ENCODE results near the gene CAMTA1. TPM values are rescaled to one million over a fixed set of nuclear protein-coding genes. Genes with fewer than 3 reads are reported as not detected.

The CAMTA1 gene
- total RNA-seq, 1 donor from 2014 or later: 160 TPM

GRCh38 chr1:6962996-6963911, 178.0 kb downstream of the CAMTA1 start:
- Histone ChIP-seq H3K27ac (replicated peaks) (no peak overlapping the region), H3K4me1 (peaks cover 29% of the 10 kb centered on the region), H3K27me3 (ENCODE audit: low read depth) (peaks cover 49% of the 10 kb centered on the region), H3K36me3 (no peaks in the 10 kb centered on the region), H3K4me3 (peak overlapping the region; percentile 52), H3K9me3 (replicated peaks) (no peaks in the 10 kb centered on the region)
- peak; percentile 48 for DNase-seq
- no peak for TF ChIP-seq CTCF (IDR thresholded peaks at IDR 0.05; ENCODE audit: borderline replicate concordance)
- intact Hi-C loops (cut with micrococcal nuclease): no loop called here

- H3K36me3 ChIP-seq: no peaks in the 10 kb centered on the region
- H3K27me3 ChIP-seq (ENCODE audit: low read depth): peaks cover 56% of the 10 kb centered on the region
- no peak for DNase-seq
- no peak for TF ChIP-seq CTCF (IDR thresholded peaks at IDR 0.05; ENCODE audit: borderline replicate concordance)
- H3K4me3 ChIP-seq: no peak overlapping the region
- intact Hi-C loops (cut with micrococcal nuclease): no loop called here
- H3K27ac ChIP-seq (replicated peaks): no peak overlapping the region
- peaks cover 29% of the 10 kb centered on the region for H3K4me1 ChIP-seq
- no peaks in the 10 kb centered on the region for H3K9me3 ChIP-seq (replicated peaks)
Observed at GRCh38 chr1:6963912-6964307, 178.7 kb downstream of the CAMTA1 start.

- Histone ChIP-seq H3K4me3 (no peak overlapping the region), H3K27me3 (ENCODE audit: low read depth) (peaks cover 58% of the 10 kb centered on the region), H3K36me3 (no peaks in the 10 kb centered on the region), H3K9me3 (replicated peaks) (no peaks in the 10 kb centered on the region), H3K4me1 (peaks cover 22% of the 10 kb centered on the region), H3K27ac (replicated peaks) (no peak overlapping the region)
- no peak for TF ChIP-seq CTCF (IDR thresholded peaks at IDR 0.05; ENCODE audit: borderline replicate concordance)
- DNase-seq: no peak
- intact Hi-C loops (cut with micrococcal nuclease): no loop called here
Observed at GRCh38 chr1:6965083-6965934, 180.1 kb downstream of the CAMTA1 start.

GRCh38 chr1:6965935-6966241, 180.6 kb downstream of the CAMTA1 start:
- Histone ChIP-seq H3K4me1 (peaks cover 16% of the 10 kb centered on the region), H3K36me3 (no peaks in the 10 kb centered on the region), H3K9me3 (replicated peaks) (no peaks in the 10 kb centered on the region), H3K4me3 (no peak overlapping the region), H3K27ac (replicated peaks) (no peak overlapping the region), H3K27me3 (ENCODE audit: low read depth) (peaks cover 58% of the 10 kb centered on the region)
- intact Hi-C loops (cut with micrococcal nuclease): no loop called here
- no peak for TF ChIP-seq CTCF (IDR thresholded peaks at IDR 0.05; ENCODE audit: borderline replicate concordance)
- DNase-seq: no peak

GRCh38 chr1:6966326-6966725, 181.1 kb downstream of the CAMTA1 start:
- no peak for DNase-seq
- H3K4me1 ChIP-seq: peaks cover 15% of the 10 kb centered on the region
- no peaks in the 10 kb centered on the region for H3K9me3 ChIP-seq (replicated peaks)
- no peaks in the 10 kb centered on the region for H3K36me3 ChIP-seq
- H3K4me3 ChIP-seq: no peak overlapping the region
- intact Hi-C loops (cut with micrococcal nuclease): no loop called here
- no peak overlapping the region for H3K27ac ChIP-seq (replicated peaks)
- TF ChIP-seq CTCF (IDR thresholded peaks at IDR 0.05; ENCODE audit: borderline replicate concordance): no peak
- peaks cover 58% of the 10 kb centered on the region for H3K27me3 ChIP-seq (ENCODE audit: low read depth)

All from left ventricle myocardium inferior (tissue), 1 donor.